ENCODE measurements around the gene DENND1A. TPM values are rescaled to one million over a fixed set of nuclear protein-coding genes. Genes with fewer than 3 reads are reported as not detected.

DENND1A gene
- total RNA-seq, 1 experiment from 2014 or later, result 29.7 TPM

GRCh38 chr9:123922911-123923310 lies 7.0 kb downstream of the DENND1A start:
- no TSS peak for BruUV-seq (replicated peaks)
- intact Hi-C loops (cut with micrococcal nuclease), result no loop called here
- Histone ChIP-seq H3K27me3 (ENCODE audit: low read length) (no peaks in the 10 kb centered on the region), H3K9ac (ENCODE audit: low read length) (no peak overlapping the region), H3K79me2 (ENCODE audit: low read length) (peaks cover 63% of the 10 kb centered on the region), H3K4me2 (ENCODE audit: low read length) (no peak overlapping the region), H3K9me2 (replicated peaks; ENCODE audit: low read length) (no peaks in the 10 kb centered on the region), H3K4me1 (ENCODE audit: insufficient read depth, low read length) (peaks cover 46% of the 10 kb centered on the region), H3K36me3 (ENCODE audit: low read depth, low read length) (no peaks in the 10 kb centered on the region), H3K4me3 (ENCODE audit: low read length) (no peak overlapping the region), H3K27ac (ENCODE audit: low read length) (no peak overlapping the region), H3F3A (ENCODE audit: low read length, unreplicated experiment) (no peaks in the 10 kb centered on the region), H2AFZ (ENCODE audit: low read length) (no peak overlapping the region), H4K20me1 (ENCODE audit: low read length) (0 out of 2 replicates have a peak, but pooled peaks cover 4% of the 10 kb centered on the region), H3K9me3 (ENCODE audit: low read length) (no peaks in the 10 kb centered on the region)
- TF ChIP-seq EZH2 (IDR thresholded peaks at IDR 0.05; ENCODE audit: low read length, unreplicated experiment), result no peak
- TF ChIP-seq EZH2phosphoT487 (IDR thresholded peaks at IDR 0.05; ENCODE audit: borderline replicate concordance, low read length), result no peak
- TF ChIP-seq, protein P1, sequence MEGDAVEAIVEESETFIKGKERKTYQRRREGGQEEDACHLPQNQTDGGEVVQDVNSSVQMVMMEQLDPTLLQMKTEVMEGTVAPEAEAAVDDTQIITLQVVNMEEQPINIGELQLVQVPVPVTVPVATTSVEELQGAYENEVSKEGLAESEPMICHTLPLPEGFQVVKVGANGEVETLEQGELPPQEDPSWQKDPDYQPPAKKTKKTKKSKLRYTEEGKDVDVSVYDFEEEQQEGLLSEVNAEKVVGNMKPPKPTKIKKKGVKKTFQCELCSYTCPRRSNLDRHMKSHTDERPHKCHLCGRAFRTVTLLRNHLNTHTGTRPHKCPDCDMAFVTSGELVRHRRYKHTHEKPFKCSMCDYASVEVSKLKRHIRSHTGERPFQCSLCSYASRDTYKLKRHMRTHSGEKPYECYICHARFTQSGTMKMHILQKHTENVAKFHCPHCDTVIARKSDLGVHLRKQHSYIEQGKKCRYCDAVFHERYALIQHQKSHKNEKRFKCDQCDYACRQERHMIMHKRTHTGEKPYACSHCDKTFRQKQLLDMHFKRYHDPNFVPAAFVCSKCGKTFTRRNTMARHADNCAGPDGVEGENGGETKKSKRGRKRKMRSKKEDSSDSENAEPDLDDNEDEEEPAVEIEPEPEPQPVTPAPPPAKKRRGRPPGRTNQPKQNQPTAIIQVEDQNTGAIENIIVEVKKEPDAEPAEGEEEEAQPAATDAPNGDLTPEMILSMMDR (conservative IDR thresholded peaks at IDR 0.05; ENCODE audit: low read depth, low read length), result no peak
- ATAC-seq (no peak), DNase-seq (no peak)
- POLR2A ChIA-PET (ENCODE audit: unreplicated experiment), result no interaction called here
- CTCF ChIA-PET, result interaction anchor here (0.6 kb wide), 1 partner anchor 107 kb away, joined by 10 read pairs; no protein-coding TSS in a partner anchor

GRCh38 chr9:123922431-123922830 lies 7.5 kb downstream of the DENND1A start:
- no peak overlapping the region for H3K27ac ChIP-seq (ENCODE audit: low read length)
- H4K20me1 ChIP-seq (ENCODE audit: low read length), result 0 out of 2 replicates have a peak, but pooled peaks cover 4% of the 10 kb centered on the region

More at GRCh38 chr9:123922431-123922830, 7.5 kb downstream of the DENND1A start:
- intact Hi-C loops (cut with micrococcal nuclease), result no loop called here
- CTCF ChIA-PET, result interaction anchor here (0.6 kb wide), 1 partner anchor 107 kb away, joined by 10 read pairs; no protein-coding TSS in a partner anchor
- Histone ChIP-seq H3K4me2 (ENCODE audit: low read length) (no peak overlapping the region; the same call in 1 of the 2 replicates), H3K36me3 (ENCODE audit: low read depth, low read length) (no peaks in the 10 kb centered on the region), H3K9ac (ENCODE audit: low read length) (no peak overlapping the region), H3K9me3 (ENCODE audit: low read length) (no peaks in the 10 kb centered on the region), H3F3A (ENCODE audit: low read length, unreplicated experiment) (no peaks in the 10 kb centered on the region), H2AFZ (ENCODE audit: low read length) (no peak overlapping the region), H3K4me3 (ENCODE audit: low read length) (no peak overlapping the region), H3K79me2 (ENCODE audit: low read length) (peaks cover 59% of the 10 kb centered on the region), H3K9me2 (replicated peaks; ENCODE audit: low read length) (no peaks in the 10 kb centered on the region), H3K4me1 (ENCODE audit: insufficient read depth, low read length) (peaks cover 42% of the 10 kb centered on the region), H3K27me3 (ENCODE audit: low read length) (no peaks in the 10 kb centered on the region)
- POLR2A ChIA-PET (ENCODE audit: unreplicated experiment), result no interaction called here
- DNase-seq (no peak), ATAC-seq (no peak)
- TF ChIP-seq, protein P1 (conservative IDR thresholded peaks at IDR 0.05; ENCODE audit: low read depth, low read length), result no peak
- no peak for TF ChIP-seq EZH2phosphoT487 (IDR thresholded peaks at IDR 0.05; ENCODE audit: borderline replicate concordance, low read length)
- no peak for TF ChIP-seq EZH2 (IDR thresholded peaks at IDR 0.05; ENCODE audit: low read length, unreplicated experiment)
- no TSS peak for BruUV-seq (replicated peaks)

All from PC-3 (cell line).